Kidney capillary endothelial cell (primary cell): ENCODE data around the gene RAPSN.

Experiments
- DNase-seq: peaks from one replicate; pipeline ENCODE4 v3.0.0-alpha.2; 2018; ENCODE audit warnings: low spot score

RAPSN gene

GRCh38 chr11:47389577-47390421, 59.1 kb downstream of the RAPSN start:
- DNase-seq = no peak

- DNase-seq = no peak
Measured at GRCh38 chr11:47388697-47389576, 60.0 kb downstream of the RAPSN start.

GRCh38 chr11:47387944-47388696, 60.8 kb downstream of the RAPSN start:
- no peak for DNase-seq
